ENCODE results near the gene MAGOHB.
"Not testable (repeated sequence)": the region's sequence is repeated elsewhere in the genome, so short reads cannot be mapped to it uniquely, and the experiment has no call there.

Gene MAGOHB

GRCh38 chr12:10613349-10614055, at the start of gene MAGOHB:
Gene MAGOHB (minus strand): TSS chr12:10613609. CDS start chr12:10613532, 77 bp downstream.
- peak within 1 kb of the TSS; percentile 82 to 87 for H3K4me3 ChIP-seq (ENCODE audit: low read depth in 1 of 2, low read length in 2 of 2)
- H3K9me3 ChIP-seq (ENCODE audit: control insufficient read depth in 1 of 2, low read length in 2 of 2): no peaks in the 10 kb centered on the region
- H3K4me1 ChIP-seq (ENCODE audit: control insufficient read depth in 1 of 2, insufficient read depth in 2 of 2, low read length in 2 of 2): peaks cover 5 to 18% of the 10 kb centered on the region in 2 donors
- H3K27me3 ChIP-seq (ENCODE audit: low read depth, low read length): no peaks in the 10 kb centered on the region
- peaks cover 3 to 12% of the 10 kb centered on the region in 2 donors for H3K36me3 ChIP-seq (ENCODE audit: control insufficient read depth in 1 of 2, insufficient read depth in 2 of 2, low read length in 2 of 2)
- peak within 1 kb of the TSS; percentile 92 for H3K27ac ChIP-seq (ENCODE audit: low read length)

DNA sequence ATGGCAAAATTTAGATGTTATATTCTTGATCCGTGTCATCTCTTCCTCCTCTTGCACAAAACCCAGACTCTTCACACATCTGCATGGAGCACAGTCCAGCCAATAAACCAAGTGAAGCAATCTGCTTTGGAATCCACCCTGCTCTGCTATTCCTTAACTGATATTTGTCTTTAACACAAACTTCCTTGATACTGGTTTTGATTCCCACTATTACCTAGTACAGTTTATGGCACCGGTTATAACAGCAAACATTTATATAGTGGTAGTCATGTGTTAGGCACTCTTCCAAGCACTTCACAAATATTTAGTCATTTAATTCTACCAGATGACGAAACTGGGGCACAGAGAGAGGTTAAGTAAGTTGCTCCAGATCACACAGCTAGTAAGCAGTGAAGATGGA, 47.9 kb upstream of the MAGOHB start:
- H3K27ac ChIP-seq (ENCODE audit: low read length): no peak overlapping the region
- H3K36me3 ChIP-seq (ENCODE audit: control insufficient read depth in 1 of 2, insufficient read depth in 2 of 2, low read length in 2 of 2): no peaks in the 10 kb centered on the region

DNA sequence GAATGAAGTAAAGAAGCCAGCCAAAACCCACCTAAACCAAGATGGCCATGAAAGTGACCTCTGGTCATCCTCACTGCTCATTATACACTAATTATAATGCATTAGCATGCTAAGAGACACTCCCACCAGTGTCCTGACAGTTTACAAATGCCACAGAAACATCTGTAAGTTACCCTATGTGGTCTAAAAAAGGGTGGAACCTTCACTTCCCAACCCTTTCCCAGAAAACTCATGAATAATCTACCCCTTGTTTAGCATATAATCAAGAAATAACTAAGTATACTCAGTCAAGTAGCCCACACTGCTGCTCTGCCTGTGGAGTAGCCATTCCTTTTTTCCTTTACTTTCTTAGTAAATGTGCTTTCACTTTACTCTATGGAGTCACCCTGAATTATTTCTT, 40.6 kb upstream of the MAGOHB start:
- Histone ChIP-seq H3K27ac (ENCODE audit: low read length) (no peak overlapping the region), H3K4me1 (ENCODE audit: control insufficient read depth in 1 of 2, insufficient read depth in 2 of 2, low read length in 2 of 2) (no peaks in the 10 kb centered on the region), H3K27me3 (ENCODE audit: low read depth, low read length) (no peaks in the 10 kb centered on the region), H3K36me3 (ENCODE audit: control insufficient read depth in 1 of 2, insufficient read depth in 2 of 2, low read length in 2 of 2) (no peaks in the 10 kb centered on the region), H3K4me3 (ENCODE audit: low read depth in 1 of 2, low read length in 2 of 2) (no peak overlapping the region), H3K9me3 (ENCODE audit: control insufficient read depth in 1 of 2, low read length in 2 of 2) (no peaks in the 10 kb centered on the region)

More for the DNA sequence above, 47.9 kb upstream of the MAGOHB start:
- H3K4me1 ChIP-seq (ENCODE audit: control insufficient read depth in 1 of 2, insufficient read depth in 2 of 2, low read length in 2 of 2): no peaks in the 10 kb centered on the region
- H3K27me3 ChIP-seq (ENCODE audit: low read depth, low read length): no peaks in the 10 kb centered on the region
- no peaks in the 10 kb centered on the region for H3K9me3 ChIP-seq (ENCODE audit: control insufficient read depth in 1 of 2, low read length in 2 of 2)
- H3K4me3 ChIP-seq (ENCODE audit: low read depth in 1 of 2, low read length in 2 of 2): no peak overlapping the region

DNA sequence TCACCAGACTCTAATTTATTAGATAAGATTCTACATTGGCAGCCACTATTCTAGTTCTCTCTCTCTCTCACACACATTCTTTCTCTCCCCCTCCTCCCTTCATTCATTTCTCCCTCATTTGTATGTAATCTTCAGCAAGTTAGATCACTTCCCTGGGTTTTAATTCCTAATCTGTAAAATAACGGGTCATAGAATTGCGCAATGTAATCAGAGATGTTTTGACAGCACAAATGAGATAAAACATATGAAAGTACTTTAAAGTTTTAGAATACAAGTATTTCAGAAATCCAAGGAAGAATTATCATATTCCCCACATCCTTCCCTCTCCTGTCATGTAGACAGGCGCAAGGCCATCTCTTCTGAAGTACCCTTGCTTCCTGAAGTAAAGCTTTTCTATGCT, 38.8 kb upstream of the MAGOHB start:
- Histone ChIP-seq H3K27ac (ENCODE audit: low read length) (no peak overlapping the region), H3K27me3 (ENCODE audit: low read depth, low read length) (no peaks in the 10 kb centered on the region)

DNA sequence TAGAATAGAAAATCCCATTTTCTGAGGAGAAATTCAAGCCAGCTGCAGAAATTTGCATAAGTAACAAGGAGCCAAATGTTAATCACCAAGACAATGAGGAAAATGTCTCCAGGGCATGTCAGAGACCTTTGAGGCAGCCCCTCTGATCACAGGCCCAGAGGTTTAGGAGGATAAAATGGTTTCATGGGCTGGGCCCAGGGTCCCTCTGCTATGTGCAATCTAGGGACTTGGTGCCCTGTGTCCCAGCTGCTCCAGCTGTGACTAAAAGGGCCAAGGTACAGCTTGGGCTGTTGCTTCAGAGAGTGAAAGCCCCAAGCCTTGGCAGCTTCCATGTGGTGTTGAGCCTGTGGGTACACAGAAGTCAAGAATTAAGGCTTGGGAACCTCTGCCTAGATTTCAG, 33.2 kb upstream of the MAGOHB start:
- H3K36me3 ChIP-seq (ENCODE audit: control insufficient read depth in 1 of 2, insufficient read depth in 2 of 2, low read length in 2 of 2); H3K27ac ChIP-seq (ENCODE audit: low read length); H3K27me3 ChIP-seq (ENCODE audit: low read depth, low read length); H3K4me3 ChIP-seq (ENCODE audit: low read depth in 1 of 2, low read length in 2 of 2); H3K4me1 ChIP-seq (ENCODE audit: control insufficient read depth in 1 of 2, insufficient read depth in 2 of 2, low read length in 2 of 2): not testable (repeated sequence)
- H3K9me3 ChIP-seq (ENCODE audit: control insufficient read depth in 1 of 2, low read length in 2 of 2): peaks cover 0 to 15% of the 10 kb centered on the region in 2 donors

More for the DNA sequence above, 38.8 kb upstream of the MAGOHB start:
- Histone ChIP-seq H3K4me3 (ENCODE audit: low read depth in 1 of 2, low read length in 2 of 2) (no peak overlapping the region), H3K9me3 (ENCODE audit: control insufficient read depth in 1 of 2, low read length in 2 of 2) (peaks cover 0 to under 1% of the 10 kb centered on the region in 2 donors), H3K4me1 (ENCODE audit: control insufficient read depth in 1 of 2, insufficient read depth in 2 of 2, low read length in 2 of 2) (no peaks in the 10 kb centered on the region), H3K36me3 (ENCODE audit: control insufficient read depth in 1 of 2, insufficient read depth in 2 of 2, low read length in 2 of 2) (no peaks in the 10 kb centered on the region)

DNA sequence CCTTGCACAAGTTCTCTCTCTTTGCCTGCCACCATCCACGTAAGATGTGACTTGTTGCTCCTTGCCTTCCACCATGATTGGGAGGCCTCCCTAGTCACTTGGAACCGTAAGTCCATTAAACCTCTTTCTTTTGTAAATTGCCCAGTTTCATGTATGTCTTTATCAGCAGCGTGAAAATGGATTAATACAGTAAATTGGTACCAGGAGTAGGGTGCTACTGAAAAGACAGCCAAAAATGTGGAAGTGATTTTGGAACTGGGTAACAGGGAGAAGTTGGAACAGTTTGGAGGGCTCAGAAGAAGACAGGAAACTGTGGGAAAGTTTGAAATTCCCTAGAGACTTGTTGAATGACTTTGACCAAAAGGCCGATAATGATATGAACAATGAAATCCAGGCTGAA, 32.5 kb upstream of the MAGOHB start:
- H3K27ac ChIP-seq (ENCODE audit: low read length): no peak overlapping the region
- peaks cover 0 to 15% of the 10 kb centered on the region in 2 donors for H3K9me3 ChIP-seq (ENCODE audit: control insufficient read depth in 1 of 2, low read length in 2 of 2)
- no peaks in the 10 kb centered on the region for H3K4me1 ChIP-seq (ENCODE audit: control insufficient read depth in 1 of 2, insufficient read depth in 2 of 2, low read length in 2 of 2)
- H3K36me3 ChIP-seq (ENCODE audit: control insufficient read depth in 1 of 2, insufficient read depth in 2 of 2, low read length in 2 of 2): no peaks in the 10 kb centered on the region
- H3K27me3 ChIP-seq (ENCODE audit: low read depth, low read length): no peaks in the 10 kb centered on the region
- no peak overlapping the region for H3K4me3 ChIP-seq (ENCODE audit: low read depth in 1 of 2, low read length in 2 of 2)

- Histone ChIP-seq H3K27me3 (ENCODE audit: low read depth, low read length) (no peaks in the 10 kb centered on the region), H3K36me3 (ENCODE audit: control insufficient read depth in 1 of 2, insufficient read depth in 2 of 2, low read length in 2 of 2) (no peaks in the 10 kb centered on the region), H3K9me3 (ENCODE audit: control insufficient read depth in 1 of 2, low read length in 2 of 2) (peaks cover 0 to 12% of the 10 kb centered on the region in 2 donors), H3K4me3 (ENCODE audit: low read depth in 1 of 2, low read length in 2 of 2) (no peak overlapping the region), H3K27ac (ENCODE audit: low read length) (no peak overlapping the region), H3K4me1 (ENCODE audit: control insufficient read depth in 1 of 2, insufficient read depth in 2 of 2, low read length in 2 of 2) (no peaks in the 10 kb centered on the region)
Observed at GRCh38 chr12:10641735-10642500, 28.5 kb upstream of the MAGOHB start.

- Histone ChIP-seq H3K27me3 (ENCODE audit: low read depth, low read length) (no peaks in the 10 kb centered on the region), H3K9me3 (ENCODE audit: control insufficient read depth in 1 of 2, low read length in 2 of 2) (no peaks in the 10 kb centered on the region), H3K4me1 (ENCODE audit: control insufficient read depth in 1 of 2, insufficient read depth in 2 of 2, low read length in 2 of 2) (no peaks in the 10 kb centered on the region), H3K36me3 (ENCODE audit: control insufficient read depth in 1 of 2, insufficient read depth in 2 of 2, low read length in 2 of 2) (no peaks in the 10 kb centered on the region), H3K27ac (ENCODE audit: low read length) (no peak overlapping the region), H3K4me3 (ENCODE audit: low read depth in 1 of 2, low read length in 2 of 2) (no peak overlapping the region)
Observed at GRCh38 chr12:10638728-10639127, 25.3 kb upstream of the MAGOHB start.

GRCh38 chr12:10636611-10637010, 23.2 kb upstream of the MAGOHB start:
- Histone ChIP-seq H3K27ac (ENCODE audit: low read length) (no peak overlapping the region), H3K4me1 (ENCODE audit: control insufficient read depth in 1 of 2, insufficient read depth in 2 of 2, low read length in 2 of 2) (no peaks in the 10 kb centered on the region), H3K27me3 (ENCODE audit: low read depth, low read length) (no peaks in the 10 kb centered on the region), H3K36me3 (ENCODE audit: control insufficient read depth in 1 of 2, insufficient read depth in 2 of 2, low read length in 2 of 2) (no peaks in the 10 kb centered on the region), H3K9me3 (ENCODE audit: control insufficient read depth in 1 of 2, low read length in 2 of 2) (no peaks in the 10 kb centered on the region), H3K4me3 (ENCODE audit: low read depth in 1 of 2, low read length in 2 of 2) (no peak overlapping the region)

DNA sequence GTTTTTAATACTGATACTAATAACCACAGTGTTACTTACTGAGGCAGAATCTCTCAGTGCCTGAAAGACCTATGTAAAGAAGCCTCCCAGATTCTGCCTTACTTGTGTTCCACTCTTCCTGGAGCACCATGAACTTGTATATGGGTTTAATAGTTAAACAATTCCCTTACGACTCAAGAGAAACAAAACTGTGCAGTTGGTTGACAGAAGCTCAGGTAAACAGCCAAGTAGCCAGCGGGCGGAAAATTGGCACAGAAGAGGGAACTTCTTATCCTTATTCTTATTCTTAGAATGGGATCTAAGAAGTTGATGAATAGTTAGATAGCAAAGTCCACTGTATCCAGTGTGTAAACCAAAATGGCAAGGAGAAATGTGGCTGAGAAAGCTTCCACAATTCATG, 22.7 kb upstream of the MAGOHB start:
- H3K4me3 ChIP-seq (ENCODE audit: low read depth in 1 of 2, low read length in 2 of 2): no peak overlapping the region
- no peaks in the 10 kb centered on the region for H3K27me3 ChIP-seq (ENCODE audit: low read depth, low read length)
- H3K27ac ChIP-seq (ENCODE audit: low read length): no peak overlapping the region
- H3K4me1 ChIP-seq (ENCODE audit: control insufficient read depth in 1 of 2, insufficient read depth in 2 of 2, low read length in 2 of 2): no peaks in the 10 kb centered on the region
- no peaks in the 10 kb centered on the region for H3K36me3 ChIP-seq (ENCODE audit: control insufficient read depth in 1 of 2, insufficient read depth in 2 of 2, low read length in 2 of 2)
- no peaks in the 10 kb centered on the region for H3K9me3 ChIP-seq (ENCODE audit: control insufficient read depth in 1 of 2, low read length in 2 of 2)

- no peaks in the 10 kb centered on the region for H3K4me1 ChIP-seq (ENCODE audit: control insufficient read depth in 1 of 2, insufficient read depth in 2 of 2, low read length in 2 of 2)
- no peaks in the 10 kb centered on the region for H3K9me3 ChIP-seq (ENCODE audit: control insufficient read depth in 1 of 2, low read length in 2 of 2)
- H3K27me3 ChIP-seq (ENCODE audit: low read depth, low read length): no peaks in the 10 kb centered on the region
- no peak overlapping the region for H3K4me3 ChIP-seq (ENCODE audit: low read depth in 1 of 2, low read length in 2 of 2)
- no peak overlapping the region for H3K27ac ChIP-seq (ENCODE audit: low read length)
- H3K36me3 ChIP-seq (ENCODE audit: control insufficient read depth in 1 of 2, insufficient read depth in 2 of 2, low read length in 2 of 2): no peaks in the 10 kb centered on the region
Observed at GRCh38 chr12:10635306-10635705, 21.9 kb upstream of the MAGOHB start.
